ENCODE results near the gene OTOF.
A peak's percentile ranks its signal among the peaks of the same experiment; 100 is the strongest.
"Not testable (repeated sequence)": the region's sequence is repeated elsewhere in the genome, so short reads cannot be mapped to it uniquely, and the experiment has no call there.

The OTOF gene

GRCh38 chr2:26471289-26471688 is 6.6 kb downstream of the OTOF start:
- H3K27ac ChIP-seq = no peak overlapping the region
- no peak; the same call in 1 of the 2 replicates for TF ChIP-seq CTCF (conservative IDR thresholded peaks at IDR 0.05)

GRCh38 chr2:26470601-26471260 is 7.2 kb downstream of the OTOF start:
- no peak overlapping the region for H3K27ac ChIP-seq
- no peak for TF ChIP-seq CTCF (conservative IDR thresholded peaks at IDR 0.05)

- no peak for TF ChIP-seq CTCF (conservative IDR thresholded peaks at IDR 0.05)
These were observed 8.0 kb downstream of the OTOF start for GRCh38 chr2:26469955-26470354.

GRCh38 chr2:26469092-26469710 is 8.7 kb downstream of the OTOF start:
- no peak overlapping the region for H3K27ac ChIP-seq
- TF ChIP-seq CTCF (conservative IDR thresholded peaks at IDR 0.05) = peak; percentile 79

More at GRCh38 chr2:26469955-26470354, 8.0 kb downstream of the OTOF start:
- H3K27ac ChIP-seq = no peak overlapping the region

- H3K27ac ChIP-seq = not testable (repeated sequence)
These were observed 9.4 kb downstream of the OTOF start for GRCh38 chr2:26468544-26468943.

GRCh38 chr2:26466662-26467310 is 11.1 kb downstream of the OTOF start:
- no peak for TF ChIP-seq CTCF (conservative IDR thresholded peaks at IDR 0.05)
- no peak overlapping the region for H3K27ac ChIP-seq

- no peak overlapping the region for H3K27ac ChIP-seq
- TF ChIP-seq CTCF (conservative IDR thresholded peaks at IDR 0.05) = no peak
These were observed 11.9 kb downstream of the OTOF start for GRCh38 chr2:26465981-26466471.
